Keratinocyte (primary cell): Measurements from ENCODE around the gene CLCN7. TPM values are rescaled to one million over a fixed set of nuclear protein-coding genes. Genes with fewer than 3 reads are reported as not detected.

ENCODE experiments used
- DNase-seq: peaks from one replicate; pipeline ENCODE4 v3.0.0-alpha.2; 2011; ENCODE audit warnings: low read depth, missing footprints, low spot score
- FAIRE-seq: peaks from 2 replicates; lab custom pipeline; 2011; peaks lifted over from hg19 to GRCh38; lab: Jason Lieb, UNC
- H2AFZ ChIP-seq: 2 replicates; pipeline ENCODE4 v1.6.0; 2012; ENCODE audit warnings: low read length, control low read depth, inconsistent platforms; ENCODE audit not compliant: control insufficient read depth
- H3K27ac ChIP-seq: 2 replicates; pipeline ENCODE4 v1.5.1; 2011; ENCODE audit warnings: low read length; ENCODE audit not compliant: control insufficient read depth, insufficient read depth
- H3K27me3 ChIP-seq: 3 replicates; pipeline ENCODE4 v1.6.0; 2011; ENCODE audit warnings: low read length; ENCODE audit not compliant: control insufficient read depth, insufficient read depth; ENCODE audit errors: extremely low read depth
- H3K36me3 ChIP-seq, 2 experiments: 2 replicates in 1 of 2; 3 replicates in 1 of 2; pipeline ENCODE4 v1.5.1; 2011; ENCODE audit warnings: low read length in 2 of 2, mild to moderate bottlenecking in 1 of 2; ENCODE audit not compliant: control insufficient read depth in 2 of 2, insufficient read depth in 2 of 2; ENCODE audit errors: extremely low read depth in 1 of 2
- H3K4me1 ChIP-seq: 3 replicates; pipeline ENCODE4 v1.5.1; 2011; ENCODE audit warnings: low read length; ENCODE audit not compliant: control insufficient read depth, insufficient read depth; ENCODE audit errors: extremely low read depth
- H3K4me2 ChIP-seq: 3 replicates; pipeline ENCODE4 v1.6.0; 2011; ENCODE audit warnings: low read depth, low read length; ENCODE audit not compliant: control insufficient read depth, insufficient read depth; ENCODE audit errors: extremely low read depth
- H3K4me3 ChIP-seq, 3 experiments: fragments of 200-600 bp in 1 of 3; sonication (generic) in 1 of 3; 2 replicates in 2 of 3; 3 replicates in 1 of 3; pipeline ENCODE4 v1.5.1; 2011 to 2016; ENCODE audit warnings: low read length in 3 of 3, mild to moderate bottlenecking in 3 of 3, control low read depth in 2 of 3, inconsistent platforms in 1 of 3, low read depth in 1 of 3, mixed read lengths in 1 of 3, mixed run types in 1 of 3, moderate library complexity in 1 of 3; ENCODE audit not compliant: control insufficient read depth in 2 of 3, insufficient read depth in 2 of 3; ENCODE audit errors: extremely low read depth in 1 of 3
- H3K79me2 ChIP-seq: 2 replicates; pipeline ENCODE4 v1.6.0; 2012; ENCODE audit warnings: low read length; ENCODE audit not compliant: control insufficient read depth, insufficient read depth
- H3K9ac ChIP-seq: 3 replicates; pipeline ENCODE4 v1.6.0; 2011; ENCODE audit warnings: low read length; ENCODE audit not compliant: control insufficient read depth, insufficient read depth; ENCODE audit errors: extremely low read depth
- H3K9me1 ChIP-seq: 3 replicates; pipeline ENCODE4 v1.6.0; 2011; ENCODE audit warnings: low read length; ENCODE audit not compliant: control insufficient read depth, insufficient read depth; ENCODE audit errors: extremely low read depth
- H3K9me3 ChIP-seq: 2 replicates; pipeline ENCODE4 v1.5.1; 2012; ENCODE audit warnings: low read depth, low read length; ENCODE audit not compliant: control insufficient read depth
- H4K20me1 ChIP-seq: 3 replicates; pipeline ENCODE4 v1.6.0; 2011; ENCODE audit warnings: low read length; ENCODE audit not compliant: control insufficient read depth, insufficient read depth; ENCODE audit errors: extremely low read depth
- EZH2 ChIP-seq: IDR thresholded peaks from one replicate; pipeline ENCODE4 v1.6.1; 2012; ENCODE audit warnings: inconsistent platforms, mild to moderate bottlenecking, low read length, moderate library complexity
- dilution Hi-C: fragments of 300-500 bp; cut with MboI; formaldehyde crosslinking; loops from one replicate; pipeline ENCODE4 v1.7.0; 2020; ENCODE audit warnings: low sequenced_read_pairs; ENCODE audit not compliant: extremely low pct_ligation_motif_present
- polyA plus RNA-seq, 5 experiments: library from polyadenylated mRNA; depleted of rRNA in 3 of 5; stranded (reverse) in 3 of 5; stranded (forward) in 1 of 5; unstranded in 1 of 5; fragments of >200 nt; gene quantifications; 1 replicate in 1 of 5; 2 replicates in 3 of 5; 3 replicates in 1 of 5; pipeline versions ENCODE4 v1.2.1 to v1.2.3, GENCODE V29; 2011 to 2012; ENCODE audit warnings: missing spikeins in 2 of 5, low read depth in 1 of 5, low replicate concordance in 1 of 5
- TF ChIP-seq, protein P1 (sequence below), 3 experiments: IDR thresholded peaks in 1 of 3; conservative IDR thresholded peaks in 1 of 3; optimal IDR thresholded peaks in 1 of 3; 2 replicates in 2 of 3; 3 replicates in 1 of 3; pipeline versions ENCODE3 to v1.5.1; 2011; ENCODE audit warnings: low read length in 3 of 3, mild to moderate bottlenecking in 3 of 3, moderate library complexity in 2 of 3, control low read depth in 1 of 3, inconsistent platforms in 1 of 3; ENCODE audit not compliant: insufficient read depth in 2 of 3; ENCODE audit errors: extremely low read depth in 1 of 3

The CLCN7 gene
- polyA plus RNA-seq, 1 donor (not counting 4 experiments of a cell fraction or from before 2014, with no cell fraction given) = 13.3 TPM

DNA sequence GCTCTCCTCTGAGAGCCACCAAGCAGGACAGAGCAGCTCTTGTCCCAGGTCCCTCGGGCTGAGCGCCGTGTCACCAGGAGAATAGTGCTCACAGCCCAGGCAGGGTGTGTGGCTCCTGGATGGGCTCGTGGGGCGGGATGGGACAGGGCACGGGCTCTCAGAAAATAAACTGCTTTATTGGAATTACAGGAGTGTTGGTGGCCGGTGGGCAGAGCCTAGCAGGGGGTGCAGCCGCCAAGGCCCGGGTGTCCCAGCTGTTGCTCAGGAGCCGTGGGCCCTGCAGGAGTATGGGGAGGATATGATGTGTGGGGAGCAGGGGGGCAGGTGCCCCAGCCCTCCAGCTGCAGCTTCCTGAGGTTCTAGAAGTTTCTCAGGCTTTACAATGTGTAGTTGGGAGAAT lies 35.4 kb upstream of the CLCN7 start:
- FAIRE-seq (no peak), DNase-seq (no peak)
- no peaks in the 10 kb centered on the region for H3K27me3 ChIP-seq
- H3K9me1 ChIP-seq = no peaks in the 10 kb centered on the region
- no peak overlapping the region for H3K27ac ChIP-seq
- no peak for TF ChIP-seq EZH2
- TF ChIP-seq, protein P1, sequence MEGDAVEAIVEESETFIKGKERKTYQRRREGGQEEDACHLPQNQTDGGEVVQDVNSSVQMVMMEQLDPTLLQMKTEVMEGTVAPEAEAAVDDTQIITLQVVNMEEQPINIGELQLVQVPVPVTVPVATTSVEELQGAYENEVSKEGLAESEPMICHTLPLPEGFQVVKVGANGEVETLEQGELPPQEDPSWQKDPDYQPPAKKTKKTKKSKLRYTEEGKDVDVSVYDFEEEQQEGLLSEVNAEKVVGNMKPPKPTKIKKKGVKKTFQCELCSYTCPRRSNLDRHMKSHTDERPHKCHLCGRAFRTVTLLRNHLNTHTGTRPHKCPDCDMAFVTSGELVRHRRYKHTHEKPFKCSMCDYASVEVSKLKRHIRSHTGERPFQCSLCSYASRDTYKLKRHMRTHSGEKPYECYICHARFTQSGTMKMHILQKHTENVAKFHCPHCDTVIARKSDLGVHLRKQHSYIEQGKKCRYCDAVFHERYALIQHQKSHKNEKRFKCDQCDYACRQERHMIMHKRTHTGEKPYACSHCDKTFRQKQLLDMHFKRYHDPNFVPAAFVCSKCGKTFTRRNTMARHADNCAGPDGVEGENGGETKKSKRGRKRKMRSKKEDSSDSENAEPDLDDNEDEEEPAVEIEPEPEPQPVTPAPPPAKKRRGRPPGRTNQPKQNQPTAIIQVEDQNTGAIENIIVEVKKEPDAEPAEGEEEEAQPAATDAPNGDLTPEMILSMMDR (optimal IDR thresholded peaks at IDR 0.05 in 1 of 3, IDR thresholded peaks at IDR 0.05 in 1 of 3, conservative IDR thresholded peaks at IDR 0.05 in 1 of 3; ENCODE audit: extremely low read depth in 1 of 3, insufficient read depth in 2 of 3, low read length in 3 of 3) = no peak
- no peak overlapping the region for H3K9ac ChIP-seq
- no peaks in the 10 kb centered on the region for H3K79me2 ChIP-seq
- H3K4me2 ChIP-seq = no peak overlapping the region
- H3K4me3 ChIP-seq = no peak overlapping the region
- H4K20me1 ChIP-seq = no peaks in the 10 kb centered on the region
- H2AFZ ChIP-seq = no peak overlapping the region
- peaks cover 0 to 7% of the 10 kb centered on the region in 2 experiments for H3K36me3 ChIP-seq
- dilution Hi-C loops = no loop called here
- H3K4me1 ChIP-seq = no peaks in the 10 kb centered on the region
- H3K9me3 ChIP-seq = no peaks in the 10 kb centered on the region

DNA sequence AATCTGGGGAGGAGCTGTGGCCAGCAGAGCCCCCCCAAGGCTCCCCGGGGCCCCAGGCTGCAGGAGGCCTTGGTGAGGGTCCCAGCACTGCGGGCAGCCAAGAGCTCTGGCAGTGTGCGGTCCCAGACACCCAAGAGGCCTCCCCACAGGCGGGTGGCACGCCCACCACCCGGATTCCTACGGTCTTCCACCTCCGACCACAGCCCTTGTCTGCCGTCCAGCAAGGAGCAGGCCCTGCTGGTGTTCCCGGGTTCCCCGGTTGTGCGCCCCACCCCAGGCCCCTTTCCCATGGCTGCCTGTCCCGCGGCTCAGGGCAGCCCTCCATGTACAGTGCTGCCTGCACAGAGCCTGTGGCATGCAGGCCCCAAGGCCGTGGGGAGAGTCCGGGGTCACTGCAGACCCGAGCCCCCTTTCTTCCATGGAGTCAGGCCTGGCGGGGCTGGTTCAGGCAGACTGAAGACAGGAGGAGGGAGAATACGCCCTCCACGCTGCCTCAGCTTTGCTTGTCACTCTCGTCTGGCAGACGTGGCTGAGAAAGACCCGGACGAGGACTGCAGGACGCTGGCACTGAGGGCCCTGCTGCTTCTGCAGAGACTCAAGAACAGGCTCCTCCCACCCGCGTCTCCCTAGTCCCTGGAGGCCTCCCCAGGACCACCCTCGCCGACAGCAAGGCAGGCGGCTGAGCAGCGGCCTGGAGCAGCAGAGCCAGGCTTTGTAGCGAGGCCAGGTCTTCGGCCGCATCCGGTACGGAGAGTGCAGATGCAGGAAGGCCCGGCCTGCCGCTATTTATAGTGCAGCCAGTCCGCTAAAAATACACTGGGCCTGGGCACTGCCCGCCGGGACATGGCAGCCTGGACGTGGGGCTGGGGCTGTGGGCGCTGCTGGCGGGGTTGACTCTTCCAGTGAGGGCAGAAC lies 34.7 kb upstream of the CLCN7 start:
- dilution Hi-C loops = no loop called here
- Histone ChIP-seq H3K79me2 (no peaks in the 10 kb centered on the region), H4K20me1 (no peaks in the 10 kb centered on the region), H3K4me2 (no peak overlapping the region), H3K27me3 (no peaks in the 10 kb centered on the region), H3K4me3 (no peak overlapping the region), H2AFZ (no peak overlapping the region), H3K27ac (no peak overlapping the region), H3K9ac (no peak overlapping the region), H3K4me1 (no peaks in the 10 kb centered on the region), H3K9me1 (no peaks in the 10 kb centered on the region), H3K36me3 (peaks cover 0 to 8% of the 10 kb centered on the region in 2 experiments), H3K9me3 (no peaks in the 10 kb centered on the region)
- no peak for FAIRE-seq
- TF ChIP-seq EZH2 = no peak
- TF ChIP-seq, protein P1 (optimal IDR thresholded peaks at IDR 0.05 in 1 of 3, IDR thresholded peaks at IDR 0.05 in 1 of 3, conservative IDR thresholded peaks at IDR 0.05 in 1 of 3; ENCODE audit: extremely low read depth in 1 of 3, insufficient read depth in 2 of 3, low read length in 3 of 3) = no peak
- no peak for DNase-seq
